Right lobe of liver (tissue), 4 donors: ENCODE data around the gene HECTD4.

Experiments used
- POLR2A ChIP-seq: fragments of 450-650 bp; IDR thresholded peaks from one replicate; pipeline ENCODE4 v1.6.1; 2017; ENCODE audit warnings: antibody characterized with exemption, mild to moderate bottlenecking
- TF ChIP-seq, protein P1 (sequence below), 4 donors: fragments of 200-600 bp in 3 of 4; fragments of 450-650 bp in 1 of 4; IDR thresholded peaks; one replicate each; pipeline versions ENCODE4 v1.5.1 to v1.8.0; 2016 to 2022; ENCODE audit warnings: antibody characterized with exemption in 4 of 4, mild to moderate bottlenecking in 2 of 4
- donor health status: DM: no; HTN: no; CAD: no.
- donor health status: DM: no; HTN: no; CAD: no.
- donor health status: DM: no; HTN: yes; CAD: no.

DNA sequence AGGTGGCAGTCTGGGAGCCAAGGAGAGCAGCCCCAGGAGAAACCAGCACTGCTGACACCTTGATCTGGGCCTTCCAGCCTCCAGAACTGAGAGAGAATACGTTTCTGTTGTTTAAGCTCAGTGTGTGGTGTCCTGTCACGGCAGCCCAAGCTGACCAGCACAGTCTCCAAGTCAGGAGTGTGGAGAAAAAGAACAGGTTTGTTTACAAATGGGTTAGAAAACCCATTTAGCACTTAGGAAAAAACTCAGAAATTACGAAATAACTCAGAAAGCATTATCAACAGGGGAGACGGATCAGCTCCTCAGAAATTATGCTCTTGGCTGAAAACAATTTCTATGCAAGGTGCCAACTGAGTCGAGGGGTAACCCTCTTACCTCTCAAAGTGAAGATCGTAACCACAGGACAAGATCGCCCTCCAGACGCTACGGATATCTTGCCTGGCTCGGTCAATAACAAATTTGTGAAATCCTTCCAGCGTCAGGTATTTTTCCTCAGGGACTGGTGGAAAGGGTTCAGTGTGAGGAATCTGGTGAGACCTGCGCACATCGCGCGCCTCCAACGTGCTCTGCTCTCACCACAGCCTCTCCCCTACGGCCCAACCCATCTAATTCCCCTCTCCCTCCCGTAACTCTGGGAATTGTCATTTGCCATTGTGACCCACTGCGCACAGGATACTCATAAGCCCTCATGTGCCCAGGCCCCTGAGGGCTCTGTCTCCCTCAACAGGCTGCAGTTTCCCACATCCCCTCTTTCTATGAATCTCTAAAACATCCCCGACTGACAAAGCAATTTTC is 206.7 kb downstream of the HECTD4 start:
- TF ChIP-seq, protein P1, sequence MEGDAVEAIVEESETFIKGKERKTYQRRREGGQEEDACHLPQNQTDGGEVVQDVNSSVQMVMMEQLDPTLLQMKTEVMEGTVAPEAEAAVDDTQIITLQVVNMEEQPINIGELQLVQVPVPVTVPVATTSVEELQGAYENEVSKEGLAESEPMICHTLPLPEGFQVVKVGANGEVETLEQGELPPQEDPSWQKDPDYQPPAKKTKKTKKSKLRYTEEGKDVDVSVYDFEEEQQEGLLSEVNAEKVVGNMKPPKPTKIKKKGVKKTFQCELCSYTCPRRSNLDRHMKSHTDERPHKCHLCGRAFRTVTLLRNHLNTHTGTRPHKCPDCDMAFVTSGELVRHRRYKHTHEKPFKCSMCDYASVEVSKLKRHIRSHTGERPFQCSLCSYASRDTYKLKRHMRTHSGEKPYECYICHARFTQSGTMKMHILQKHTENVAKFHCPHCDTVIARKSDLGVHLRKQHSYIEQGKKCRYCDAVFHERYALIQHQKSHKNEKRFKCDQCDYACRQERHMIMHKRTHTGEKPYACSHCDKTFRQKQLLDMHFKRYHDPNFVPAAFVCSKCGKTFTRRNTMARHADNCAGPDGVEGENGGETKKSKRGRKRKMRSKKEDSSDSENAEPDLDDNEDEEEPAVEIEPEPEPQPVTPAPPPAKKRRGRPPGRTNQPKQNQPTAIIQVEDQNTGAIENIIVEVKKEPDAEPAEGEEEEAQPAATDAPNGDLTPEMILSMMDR (IDR thresholded peaks at IDR 0.05), result no peak
- TF ChIP-seq POLR2A, result no peak
